Natural killer cell (primary cell): ENCODE data around the gene MT1X. TPM values are rescaled to one million over a fixed set of nuclear protein-coding genes. Genes with fewer than 3 reads are reported as not detected.

Source experiments
- ATAC-seq, 3 donors: fragments of 150-1000 bp in 2 of 3; fragments of 200-7000 bp in 1 of 3; cut with Tn5 transposase; 1 replicate in 1 of 3; 2 replicates in 2 of 3; pipeline ENCODE4 v1.10.0; 2021; ENCODE audit warnings: mild to moderate bottlenecking in 2 of 3, moderate library complexity in 2 of 3
- DNase-seq, 2 donors: peaks; one replicate each; pipeline versions ENCODE4 v3.0.0 to v3.0.0-alpha.2; 2013 to 2021; ENCODE audit warnings: mixed read lengths in 1 of 2
- H3K27ac ChIP-seq: one replicate; pipeline ENCODE4 v1.5.1; 2013; ENCODE audit warnings: mild to moderate bottlenecking, low read length
- H3K27me3 ChIP-seq: one replicate; pipeline ENCODE4 v1.6.1; 2013; ENCODE audit warnings: low read length; ENCODE audit not compliant: control insufficient read depth, insufficient read depth
- H3K36me3 ChIP-seq: one replicate; pipeline ENCODE4 v1.6.1; 2013; ENCODE audit warnings: low read length; ENCODE audit not compliant: control insufficient read depth, insufficient read depth
- H3K4me1 ChIP-seq: one replicate; pipeline ENCODE4 v1.6.1; 2013; ENCODE audit warnings: low read length; ENCODE audit not compliant: control insufficient read depth, insufficient read depth
- H3K4me3 ChIP-seq: one replicate; pipeline ENCODE4 v1.5.1; 2013; ENCODE audit warnings: low read length
- H3K9me3 ChIP-seq: one replicate; pipeline ENCODE4 v1.6.1; 2013; ENCODE audit warnings: low read length; ENCODE audit not compliant: control insufficient read depth, insufficient read depth
- H3K27ac Mint-ChIP-seq, 2 donors: one replicate each; pipeline ENCODE4 v1.8.0; 2022; ENCODE audit warnings: mild to moderate bottlenecking in 2 of 2, mixed read lengths in 2 of 2, moderate library complexity in 1 of 2
- H3K27me3 Mint-ChIP-seq, 2 donors: one replicate each; pipeline ENCODE4 v1.8.0; 2022; ENCODE audit warnings: low read depth in 2 of 2, mixed read lengths in 2 of 2
- H3K36me3 Mint-ChIP-seq: one replicate; pipeline ENCODE4 v1.8.0; 2022; ENCODE audit warnings: mixed read lengths
- H3K4me1 Mint-ChIP-seq, 2 donors: one replicate each; pipeline ENCODE4 v1.8.0; 2022; ENCODE audit warnings: mixed read lengths in 2 of 2
- H3K4me3 Mint-ChIP-seq: one replicate; pipeline ENCODE4 v1.8.0; 2022; ENCODE audit warnings: mild to moderate bottlenecking, moderate library complexity, mixed read lengths
- H3K9me3 Mint-ChIP-seq, 2 donors: one replicate each; pipeline ENCODE4 v1.8.0; 2022; ENCODE audit warnings: mixed read lengths in 2 of 2
- WGBS: methylation state at CpG from one replicate; pipeline ENCODE4 v1.1.7; 2013; ENCODE audit warnings: missing lambda C conversion rate; ENCODE audit not compliant: insufficient coverage; 5-methylcytosine and 5-hydroxymethylcytosine counted together
- intact Hi-C: fragments of 100-400 bp; cut with micrococcal nuclease; formaldehyde crosslinking; loops from one replicate; pipeline ENCODE4 v1.14.2; 2022
- total RNA-seq, 4 donors: library from RNA; stranded (reverse); fragments of 120-200 nt in 1 of 4; gene quantifications; one replicate each; pipeline versions ENCODE4 v1.2.3 to v1.2.4, GENCODE V29; 2013 to 2022
- TF ChIP-seq, protein P1 (sequence below): fragments of 200-600 bp; IDR thresholded peaks from one replicate; pipeline ENCODE4 v1.8.0; 2022; ENCODE audit warnings: antibody characterized with exemption

MT1X gene
- total RNA-seq, 3 donors from 2014 or later (not counting 1 experiment from before 2014, with no cell fraction given) = 17.6 to 23.1 (median 20.0) TPM

- H3K36me3 ChIP-seq = no peaks in the 10 kb centered on the region
- ATAC-seq (no peak), DNase-seq (no peak)
- Mint-ChIP-seq H3K9me3 (no peaks in the 10 kb centered on the region), H3K4me3 (no peak overlapping the region), H3K4me1 (peaks cover 6% of the 10 kb centered on the region in 2 donors), H3K36me3 (no peaks in the 10 kb centered on the region), H3K27me3 (peaks cover 21 to 22% of the 10 kb centered on the region in 2 donors), H3K27ac (no peak overlapping the region)
- H3K27ac ChIP-seq = no peak overlapping the region
- H3K4me3 ChIP-seq = no peak overlapping the region
- peaks cover 4% of the 10 kb centered on the region for H3K4me1 ChIP-seq
- 93% methylated on average over 3 of the region's 3 CpGs for WGBS
- no peaks in the 10 kb centered on the region for H3K27me3 ChIP-seq
- H3K9me3 ChIP-seq = no peaks in the 10 kb centered on the region
- TF ChIP-seq, protein P1, sequence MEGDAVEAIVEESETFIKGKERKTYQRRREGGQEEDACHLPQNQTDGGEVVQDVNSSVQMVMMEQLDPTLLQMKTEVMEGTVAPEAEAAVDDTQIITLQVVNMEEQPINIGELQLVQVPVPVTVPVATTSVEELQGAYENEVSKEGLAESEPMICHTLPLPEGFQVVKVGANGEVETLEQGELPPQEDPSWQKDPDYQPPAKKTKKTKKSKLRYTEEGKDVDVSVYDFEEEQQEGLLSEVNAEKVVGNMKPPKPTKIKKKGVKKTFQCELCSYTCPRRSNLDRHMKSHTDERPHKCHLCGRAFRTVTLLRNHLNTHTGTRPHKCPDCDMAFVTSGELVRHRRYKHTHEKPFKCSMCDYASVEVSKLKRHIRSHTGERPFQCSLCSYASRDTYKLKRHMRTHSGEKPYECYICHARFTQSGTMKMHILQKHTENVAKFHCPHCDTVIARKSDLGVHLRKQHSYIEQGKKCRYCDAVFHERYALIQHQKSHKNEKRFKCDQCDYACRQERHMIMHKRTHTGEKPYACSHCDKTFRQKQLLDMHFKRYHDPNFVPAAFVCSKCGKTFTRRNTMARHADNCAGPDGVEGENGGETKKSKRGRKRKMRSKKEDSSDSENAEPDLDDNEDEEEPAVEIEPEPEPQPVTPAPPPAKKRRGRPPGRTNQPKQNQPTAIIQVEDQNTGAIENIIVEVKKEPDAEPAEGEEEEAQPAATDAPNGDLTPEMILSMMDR = no peak
- intact Hi-C loops = no loop called here
Observed at GRCh38 chr16:56724191-56724590, 41.9 kb downstream of the MT1X start.

- Histone ChIP-seq H3K27me3 (no peaks in the 10 kb centered on the region), H3K36me3 (no peaks in the 10 kb centered on the region), H3K4me3 (no peak overlapping the region), H3K9me3 (no peaks in the 10 kb centered on the region), H3K27ac (no peak overlapping the region), H3K4me1 (peaks cover 14% of the 10 kb centered on the region)
- WGBS = 91% methylated on average over 2 of the region's 2 CpGs
- Mint-ChIP-seq H3K4me1 (peaks cover 12% of the 10 kb centered on the region in 2 donors), H3K9me3 (no peaks in the 10 kb centered on the region), H3K4me3 (no peak overlapping the region), H3K27me3 (peaks cover 19 to 21% of the 10 kb centered on the region in 2 donors), H3K36me3 (no peaks in the 10 kb centered on the region), H3K27ac (no peak overlapping the region)
- intact Hi-C loops = no loop called here
- ATAC-seq (no peak), DNase-seq (no peak)
- TF ChIP-seq, protein P1 = no peak
Observed at GRCh38 chr16:56726283-56726682, 44.0 kb downstream of the MT1X start.

- intact Hi-C loops = no loop called here
- H3K4me1 Mint-ChIP-seq = peaks cover 12% of the 10 kb centered on the region in 2 donors
- no peak for ATAC-seq
- H3K36me3 ChIP-seq = no peaks in the 10 kb centered on the region
- no peaks in the 10 kb centered on the region for H3K9me3 Mint-ChIP-seq
- H3K9me3 ChIP-seq = no peaks in the 10 kb centered on the region
- no peak overlapping the region for H3K27ac Mint-ChIP-seq
- peaks cover 14% of the 10 kb centered on the region for H3K4me1 ChIP-seq
- H3K27ac ChIP-seq = no peak overlapping the region
- no peak overlapping the region for H3K4me3 ChIP-seq
- no peaks in the 10 kb centered on the region for H3K36me3 Mint-ChIP-seq
- TF ChIP-seq, protein P1 = no peak
- no peaks in the 10 kb centered on the region for H3K27me3 ChIP-seq
- WGBS = 98% methylated on average over 6 of the region's 6 CpGs
- no peak overlapping the region for H3K4me3 Mint-ChIP-seq
- no peak for DNase-seq
- H3K27me3 Mint-ChIP-seq = peaks cover 19% of the 10 kb centered on the region in 2 donors
Observed at GRCh38 chr16:56726926-56727325, 44.7 kb downstream of the MT1X start.

DNA sequence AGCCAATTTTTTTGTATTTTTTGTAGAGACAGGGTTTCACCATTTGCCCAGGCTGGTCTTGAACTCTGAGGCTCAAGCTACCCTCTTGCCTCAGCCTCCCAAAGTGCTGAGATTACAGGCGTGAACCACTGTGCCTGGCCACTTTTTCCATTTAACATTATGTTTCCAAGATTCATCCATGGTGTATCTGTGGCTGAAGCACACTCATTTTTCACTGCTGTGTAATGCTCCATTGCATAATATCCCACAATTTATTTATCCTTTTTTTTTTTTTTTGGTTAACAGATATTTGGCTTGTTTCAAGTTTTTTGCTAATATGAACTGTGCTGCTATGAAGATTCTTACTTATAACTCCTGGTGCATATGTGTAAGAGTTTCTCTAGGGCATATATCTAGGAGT is 45.8 kb downstream of the MT1X start:
- WGBS = 100% methylated on average over 1 of the region's 1 CpG
- TF ChIP-seq, protein P1 = no peak
- H3K36me3 Mint-ChIP-seq = no peaks in the 10 kb centered on the region
- DNase-seq (no peak), ATAC-seq (no peak)
- H3K27ac ChIP-seq = no peak overlapping the region
- H3K27ac Mint-ChIP-seq = no peak overlapping the region
- H3K9me3 Mint-ChIP-seq = no peaks in the 10 kb centered on the region
- no peaks in the 10 kb centered on the region for H3K27me3 ChIP-seq
- no peaks in the 10 kb centered on the region for H3K9me3 ChIP-seq
- no peak overlapping the region for H3K4me3 Mint-ChIP-seq
- H3K36me3 ChIP-seq = no peaks in the 10 kb centered on the region
- intact Hi-C loops = no loop called here
- no peak overlapping the region for H3K4me3 ChIP-seq
- peaks cover 9 to 10% of the 10 kb centered on the region in 2 donors for H3K27me3 Mint-ChIP-seq
- H3K4me1 ChIP-seq = peaks cover 14% of the 10 kb centered on the region
- peaks cover 12% of the 10 kb centered on the region in 2 donors for H3K4me1 Mint-ChIP-seq
